HCT116 (cell line): ENCODE measurements around the gene PHACTR1.

Experiments
- CEBPB ChIP-seq: IDR thresholded peaks from 2 replicates; pipeline ENCODE4 v1.6.1; 2012; ENCODE audit warnings: low read depth
- EZH2 ChIP-seq: fragments of 200-600 bp; sonication (generic); IDR thresholded peaks from 2 replicates; pipeline ENCODE4 v1.6.1; 2017; ENCODE audit warnings: antibody characterized with exemption, mixed run types
- JUND ChIP-seq: IDR thresholded peaks from 2 replicates; pipeline ENCODE4 v1.6.1; 2012
- POLR2A ChIP-seq: IDR thresholded peaks from 2 replicates; pipeline ENCODE4 v1.7.0; 2011; ENCODE audit warnings: borderline replicate concordance; ENCODE audit not compliant: insufficient read depth, insufficient read length; ENCODE audit errors: extremely low read depth
- POLR2AphosphoS5 ChIP-seq: IDR thresholded peaks from 2 replicates; pipeline ENCODE4 v1.6.1; 2011; ENCODE audit warnings: mild to moderate bottlenecking, low read depth, low read length, moderate library complexity
- SRF ChIP-seq: IDR thresholded peaks from 2 replicates; pipeline ENCODE4 v1.6.1; 2012; ENCODE audit warnings: low read depth
- TCF7L2 ChIP-seq: IDR thresholded peaks from 2 replicates; pipeline ENCODE4 v1.7.0; 2011; ENCODE audit warnings: borderline replicate concordance, inconsistent platforms; ENCODE audit not compliant: insufficient read depth, insufficient read length; ENCODE audit errors: extremely low read depth
- YY1 ChIP-seq: IDR thresholded peaks from 2 replicates; pipeline ENCODE4 v1.6.1; 2011; ENCODE audit warnings: low read length, low read depth, moderate library complexity, mild to moderate bottlenecking; ENCODE audit not compliant: insufficient replicate concordance; ENCODE audit errors: extremely low read depth
- ZNF274 ChIP-seq: fragments of 200-500 bp; sonication (Bioruptor generic); IDR thresholded peaks from 2 replicates; pipeline ENCODE4 v1.6.1; 2014; ENCODE audit warnings: mild to moderate bottlenecking, low read depth, low read length, inconsistent platforms
- TF ChIP-seq, protein P1 (sequence below), 3 experiments: fragments of 200-600 bp in 1 of 3; sonication (generic) in 1 of 3; IDR thresholded peaks in 2 of 3; conservative IDR thresholded peaks in 1 of 3; 2 replicates each; pipeline ENCODE4 v1.5.1; 2012 to 2017; ENCODE audit warnings: low read depth in 2 of 3, low read length in 2 of 3, antibody characterized with exemption in 1 of 3, borderline replicate concordance in 1 of 3, control low read depth in 1 of 3, mild to moderate bottlenecking in 1 of 3, mixed read lengths in 1 of 3, mixed run types in 1 of 3, moderate library complexity in 1 of 3; ENCODE audit not compliant: insufficient read depth in 1 of 3
- TF ChIP-seq, protein P2 (sequence below): IDR thresholded peaks from 2 replicates; pipeline ENCODE4 v1.6.1; 2012; ENCODE audit warnings: low read depth
- TF ChIP-seq, protein P3 (sequence below): IDR thresholded peaks from 2 replicates; pipeline ENCODE4 v1.6.1; 2012

DNA sequence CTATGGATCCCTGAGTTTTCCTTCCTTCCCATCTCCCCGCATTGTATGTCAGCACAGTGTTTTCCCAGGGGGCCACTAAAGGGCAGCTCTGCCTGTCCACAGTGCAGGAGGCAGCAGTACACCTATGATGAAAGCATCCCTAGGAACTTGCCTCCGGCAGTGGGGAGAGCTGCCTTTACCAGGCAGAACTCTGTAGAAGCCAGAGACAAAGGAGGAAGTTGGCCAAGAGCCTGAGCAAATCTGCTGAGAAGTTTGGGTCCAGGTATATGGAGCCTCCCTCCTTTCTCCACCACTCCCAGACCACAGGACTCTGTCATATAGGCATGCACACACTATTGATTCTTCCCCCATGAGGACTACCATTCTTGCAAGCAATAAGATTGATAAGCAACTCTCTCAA is 329.1 kb downstream of the PHACTR1 start:
- TF ChIP-seq POLR2A (no peak), YY1 (no peak), POLR2AphosphoS5 (no peak), EZH2 (no peak), JUND (no peak), CEBPB (no peak), SRF (no peak), ZNF274 (no peak), TCF7L2 (no peak)
- TF ChIP-seq, protein P1, sequence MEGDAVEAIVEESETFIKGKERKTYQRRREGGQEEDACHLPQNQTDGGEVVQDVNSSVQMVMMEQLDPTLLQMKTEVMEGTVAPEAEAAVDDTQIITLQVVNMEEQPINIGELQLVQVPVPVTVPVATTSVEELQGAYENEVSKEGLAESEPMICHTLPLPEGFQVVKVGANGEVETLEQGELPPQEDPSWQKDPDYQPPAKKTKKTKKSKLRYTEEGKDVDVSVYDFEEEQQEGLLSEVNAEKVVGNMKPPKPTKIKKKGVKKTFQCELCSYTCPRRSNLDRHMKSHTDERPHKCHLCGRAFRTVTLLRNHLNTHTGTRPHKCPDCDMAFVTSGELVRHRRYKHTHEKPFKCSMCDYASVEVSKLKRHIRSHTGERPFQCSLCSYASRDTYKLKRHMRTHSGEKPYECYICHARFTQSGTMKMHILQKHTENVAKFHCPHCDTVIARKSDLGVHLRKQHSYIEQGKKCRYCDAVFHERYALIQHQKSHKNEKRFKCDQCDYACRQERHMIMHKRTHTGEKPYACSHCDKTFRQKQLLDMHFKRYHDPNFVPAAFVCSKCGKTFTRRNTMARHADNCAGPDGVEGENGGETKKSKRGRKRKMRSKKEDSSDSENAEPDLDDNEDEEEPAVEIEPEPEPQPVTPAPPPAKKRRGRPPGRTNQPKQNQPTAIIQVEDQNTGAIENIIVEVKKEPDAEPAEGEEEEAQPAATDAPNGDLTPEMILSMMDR (IDR thresholded peaks at IDR 0.05 in 2 of 3, conservative IDR thresholded peaks at IDR 0.05 in 1 of 3; ENCODE audit: borderline replicate concordance in 1 of 3, insufficient read depth in 1 of 3, low read depth in 2 of 3, low read length in 2 of 3): no peak
- TF ChIP-seq, protein P2, sequence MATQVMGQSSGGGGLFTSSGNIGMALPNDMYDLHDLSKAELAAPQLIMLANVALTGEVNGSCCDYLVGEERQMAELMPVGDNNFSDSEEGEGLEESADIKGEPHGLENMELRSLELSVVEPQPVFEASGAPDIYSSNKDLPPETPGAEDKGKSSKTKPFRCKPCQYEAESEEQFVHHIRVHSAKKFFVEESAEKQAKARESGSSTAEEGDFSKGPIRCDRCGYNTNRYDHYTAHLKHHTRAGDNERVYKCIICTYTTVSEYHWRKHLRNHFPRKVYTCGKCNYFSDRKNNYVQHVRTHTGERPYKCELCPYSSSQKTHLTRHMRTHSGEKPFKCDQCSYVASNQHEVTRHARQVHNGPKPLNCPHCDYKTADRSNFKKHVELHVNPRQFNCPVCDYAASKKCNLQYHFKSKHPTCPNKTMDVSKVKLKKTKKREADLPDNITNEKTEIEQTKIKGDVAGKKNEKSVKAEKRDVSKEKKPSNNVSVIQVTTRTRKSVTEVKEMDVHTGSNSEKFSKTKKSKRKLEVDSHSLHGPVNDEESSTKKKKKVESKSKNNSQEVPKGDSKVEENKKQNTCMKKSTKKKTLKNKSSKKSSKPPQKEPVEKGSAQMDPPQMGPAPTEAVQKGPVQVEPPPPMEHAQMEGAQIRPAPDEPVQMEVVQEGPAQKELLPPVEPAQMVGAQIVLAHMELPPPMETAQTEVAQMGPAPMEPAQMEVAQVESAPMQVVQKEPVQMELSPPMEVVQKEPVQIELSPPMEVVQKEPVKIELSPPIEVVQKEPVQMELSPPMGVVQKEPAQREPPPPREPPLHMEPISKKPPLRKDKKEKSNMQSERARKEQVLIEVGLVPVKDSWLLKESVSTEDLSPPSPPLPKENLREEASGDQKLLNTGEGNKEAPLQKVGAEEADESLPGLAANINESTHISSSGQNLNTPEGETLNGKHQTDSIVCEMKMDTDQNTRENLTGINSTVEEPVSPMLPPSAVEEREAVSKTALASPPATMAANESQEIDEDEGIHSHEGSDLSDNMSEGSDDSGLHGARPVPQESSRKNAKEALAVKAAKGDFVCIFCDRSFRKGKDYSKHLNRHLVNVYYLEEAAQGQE: no peak
- TF ChIP-seq, protein P3, sequence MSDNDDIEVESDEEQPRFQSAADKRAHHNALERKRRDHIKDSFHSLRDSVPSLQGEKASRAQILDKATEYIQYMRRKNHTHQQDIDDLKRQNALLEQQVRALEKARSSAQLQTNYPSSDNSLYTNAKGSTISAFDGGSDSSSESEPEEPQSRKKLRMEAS: no peak
